Hepatocyte (in vitro differentiated cells): Measurements from ENCODE around the gene THOC2.

Experiments used
- EZH2phosphoT487 ChIP-seq: fragments of 200-600 bp; sonication (generic); IDR thresholded peaks from one replicate; pipeline ENCODE4 v1.6.1; 2018; ENCODE audit warnings: antibody characterized with exemption, mild to moderate bottlenecking, low read depth, moderate library complexity; ENCODE audit not compliant: unreplicated experiment, severe bottlenecking
- TF ChIP-seq, protein P1 (sequence below): fragments of 200-600 bp; sonication (generic); IDR thresholded peaks from 2 replicates; pipeline ENCODE4 v1.5.1; 2016; ENCODE audit warnings: antibody characterized with exemption, mild to moderate bottlenecking; ENCODE audit not compliant: poor library complexity

DNA sequence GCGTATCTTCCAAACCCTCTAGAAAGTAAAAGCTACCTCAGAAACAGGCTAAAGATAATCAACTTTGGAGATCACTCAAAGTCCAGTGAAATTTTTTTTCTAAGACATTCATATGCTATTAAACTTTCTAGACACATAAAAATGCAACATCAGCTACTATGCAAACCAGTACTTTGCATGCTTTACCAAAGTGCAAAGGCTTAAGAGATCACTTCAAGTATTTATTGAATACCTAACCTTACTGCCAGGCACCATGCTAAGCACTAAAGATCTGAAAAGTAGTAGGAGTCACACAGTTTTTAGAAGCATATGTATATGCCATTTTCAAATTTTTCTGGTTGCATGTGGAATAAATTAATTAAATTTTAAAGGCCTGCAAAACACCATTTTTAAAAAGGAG, 115.8 kb downstream of the THOC2 start:
- TF ChIP-seq, protein P1, sequence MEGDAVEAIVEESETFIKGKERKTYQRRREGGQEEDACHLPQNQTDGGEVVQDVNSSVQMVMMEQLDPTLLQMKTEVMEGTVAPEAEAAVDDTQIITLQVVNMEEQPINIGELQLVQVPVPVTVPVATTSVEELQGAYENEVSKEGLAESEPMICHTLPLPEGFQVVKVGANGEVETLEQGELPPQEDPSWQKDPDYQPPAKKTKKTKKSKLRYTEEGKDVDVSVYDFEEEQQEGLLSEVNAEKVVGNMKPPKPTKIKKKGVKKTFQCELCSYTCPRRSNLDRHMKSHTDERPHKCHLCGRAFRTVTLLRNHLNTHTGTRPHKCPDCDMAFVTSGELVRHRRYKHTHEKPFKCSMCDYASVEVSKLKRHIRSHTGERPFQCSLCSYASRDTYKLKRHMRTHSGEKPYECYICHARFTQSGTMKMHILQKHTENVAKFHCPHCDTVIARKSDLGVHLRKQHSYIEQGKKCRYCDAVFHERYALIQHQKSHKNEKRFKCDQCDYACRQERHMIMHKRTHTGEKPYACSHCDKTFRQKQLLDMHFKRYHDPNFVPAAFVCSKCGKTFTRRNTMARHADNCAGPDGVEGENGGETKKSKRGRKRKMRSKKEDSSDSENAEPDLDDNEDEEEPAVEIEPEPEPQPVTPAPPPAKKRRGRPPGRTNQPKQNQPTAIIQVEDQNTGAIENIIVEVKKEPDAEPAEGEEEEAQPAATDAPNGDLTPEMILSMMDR = no peak
- no peak for TF ChIP-seq EZH2phosphoT487
